HFF-Myc (cell line): Measurements from ENCODE around the gene WNT5B.

ENCODE experiments used
- DNase-seq: peaks from one replicate; pipeline ENCODE4 v3.0.0-alpha.2; 2011; ENCODE audit warnings: low read depth; ENCODE audit errors: extremely low read depth
- H3K4me3 ChIP-seq: replicated peaks from 2 replicates; pipeline ENCODE4 v1.5.1; 2011; ENCODE audit warnings: low read depth, mild to moderate bottlenecking, control low read depth, low read length
- CTCF ChIP-seq: IDR thresholded peaks from 2 replicates; pipeline ENCODE4 v1.5.1; 2012; ENCODE audit warnings: mild to moderate bottlenecking, low read depth, low read length, control low read depth; ENCODE audit errors: missing control alignments

Gene WNT5B

GRCh38 chr12:1634590-1635191 is 5.7 kb downstream of the WNT5B start:
- peak; percentile 94 for TF ChIP-seq CTCF
- H3K4me3 ChIP-seq: no peak overlapping the region
- peak; percentile 40 for DNase-seq

GRCh38 chr12:1635301-1636095 is 6.5 kb downstream of the WNT5B start:
- no peak for TF ChIP-seq CTCF
- DNase-seq: no peak
- H3K4me3 ChIP-seq: no peak overlapping the region

GRCh38 chr12:1638203-1638602 is 9.2 kb downstream of the WNT5B start:
- H3K4me3 ChIP-seq: no peak overlapping the region
- no peak for TF ChIP-seq CTCF
- no peak for DNase-seq

GRCh38 chr12:1639538-1639937 is 10.5 kb downstream of the WNT5B start:
- no peak for TF ChIP-seq CTCF
- H3K4me3 ChIP-seq: no peak overlapping the region
- DNase-seq: no peak

- no peak overlapping the region for H3K4me3 ChIP-seq
- DNase-seq: no peak
- TF ChIP-seq CTCF: no peak
Observed at GRCh38 chr12:1640328-1641234, 11.6 kb downstream of the WNT5B start.

GRCh38 chr12:1642513-1642912 is 13.5 kb downstream of the WNT5B start:
- DNase-seq: no peak
- no peak for TF ChIP-seq CTCF
- H3K4me3 ChIP-seq: no peak overlapping the region
